Sciatic nerve (tissue), 2 donors: ENCODE results near the gene INPP5A. TPM values are rescaled to one million over a fixed set of nuclear protein-coding genes. Genes with fewer than 3 reads are reported as not detected.
"Not testable (repeated sequence)": the region's sequence is repeated elsewhere in the genome, so short reads cannot be mapped to it uniquely, and the experiment has no call there.

ENCODE experiments used
- ATAC-seq: fragments of 200-7000 bp; cut with Tn5 transposase; one replicate; pipeline ENCODE4 v1.9.1; 2020; ENCODE audit warnings: mild to moderate bottlenecking, moderate library complexity
- DNase-seq: peaks from one replicate; pipeline ENCODE4 v3.0.0-alpha.2; 2020; ENCODE audit warnings: low spot score
- intact Hi-C: fragments of 100-400 bp; cut with DNase I; formaldehyde crosslinking; loops from one replicate; pipeline ENCODE4 v1.14.2; 2022
- total RNA-seq: library from RNA; stranded (reverse); fragmentation: NEBNext Ultra II Directional; extraction: Animal tissue kit (Norgen Biotek cat#: 25700); gene quantifications from one replicate; pipeline ENCODE4 v1.2.1, GENCODE V29; 2021
- donor health status: DM: no; HTN: no; CAD: no.
- donor health status: DM: no; HTN: no; CAD: no.

The INPP5A gene
- total RNA-seq, 1 donor from 2014 or later = 54.3 TPM

DNA sequence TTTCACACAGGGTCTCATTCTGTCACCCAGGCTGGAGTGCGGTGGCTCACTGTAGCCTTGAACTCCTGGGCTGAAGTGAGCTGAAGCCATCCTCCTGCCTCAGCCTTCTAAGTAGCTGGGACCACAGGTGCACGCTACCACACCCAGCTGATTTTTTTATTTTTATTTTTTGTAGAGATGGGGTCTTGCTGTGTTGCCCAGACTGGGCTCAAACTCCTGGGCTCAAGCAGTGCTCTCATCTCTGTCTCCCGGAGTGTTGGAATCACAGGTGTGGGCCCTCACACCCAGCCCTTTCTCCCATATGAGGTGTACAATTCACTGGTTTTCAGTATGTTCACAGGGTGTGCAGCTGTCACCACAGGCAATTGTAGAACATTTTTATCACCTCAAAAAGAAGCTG lies 5.2 kb downstream of the INPP5A start:
- no peak for ATAC-seq
- intact Hi-C loops = no loop called here

DNA sequence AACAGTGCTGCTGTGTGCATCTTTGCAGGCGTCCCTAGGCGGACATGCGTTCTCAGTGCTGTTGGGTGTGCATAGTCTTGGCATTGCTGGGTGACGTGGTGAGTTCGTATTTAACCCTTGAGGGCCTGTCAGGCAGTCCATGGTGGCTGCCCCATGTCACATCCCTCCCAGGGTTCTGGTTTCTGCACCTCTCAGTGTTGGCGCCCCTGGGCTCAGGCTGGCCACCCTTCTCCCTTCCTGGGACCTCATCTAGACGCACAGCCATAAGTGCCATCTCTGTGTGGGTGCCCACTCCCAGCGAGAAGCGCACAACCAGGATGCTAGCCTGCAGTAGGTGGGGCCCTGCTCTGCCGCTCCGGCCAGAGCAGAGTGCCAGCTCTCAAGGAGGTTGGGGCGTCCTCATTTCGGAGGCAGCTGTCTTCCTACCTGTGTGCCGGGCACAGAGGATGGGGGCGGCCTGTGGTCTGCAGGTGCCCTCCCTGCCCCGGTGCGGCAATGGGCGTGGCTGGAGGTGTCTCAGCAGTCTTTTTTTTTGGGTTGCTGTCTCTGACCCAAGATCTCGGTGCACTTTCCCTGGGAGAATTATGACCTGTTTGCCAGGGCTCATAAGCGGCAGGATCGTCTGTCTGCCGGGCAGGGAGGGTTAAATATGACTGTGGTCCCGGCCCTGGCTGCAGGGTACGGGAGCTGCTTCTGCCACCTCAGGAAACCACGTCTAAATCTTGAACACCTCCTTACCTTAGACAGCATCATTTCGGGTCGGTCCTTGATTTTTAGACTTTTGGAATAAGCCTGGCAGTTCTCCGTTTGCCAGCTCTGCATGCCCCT lies 6.5 kb downstream of the INPP5A start:
- DNase-seq (peak; percentile 51), ATAC-seq (no peak)
- intact Hi-C loops = no loop called here

More for the DNA sequence above, 5.2 kb downstream of the INPP5A start:
- DNase-seq = no peak

GRCh38 chr10:132544744-132545658 lies 7.4 kb downstream of the INPP5A start:
- no peak for ATAC-seq
- DNase-seq = peak; percentile 55
- intact Hi-C loops = no loop called here

DNA sequence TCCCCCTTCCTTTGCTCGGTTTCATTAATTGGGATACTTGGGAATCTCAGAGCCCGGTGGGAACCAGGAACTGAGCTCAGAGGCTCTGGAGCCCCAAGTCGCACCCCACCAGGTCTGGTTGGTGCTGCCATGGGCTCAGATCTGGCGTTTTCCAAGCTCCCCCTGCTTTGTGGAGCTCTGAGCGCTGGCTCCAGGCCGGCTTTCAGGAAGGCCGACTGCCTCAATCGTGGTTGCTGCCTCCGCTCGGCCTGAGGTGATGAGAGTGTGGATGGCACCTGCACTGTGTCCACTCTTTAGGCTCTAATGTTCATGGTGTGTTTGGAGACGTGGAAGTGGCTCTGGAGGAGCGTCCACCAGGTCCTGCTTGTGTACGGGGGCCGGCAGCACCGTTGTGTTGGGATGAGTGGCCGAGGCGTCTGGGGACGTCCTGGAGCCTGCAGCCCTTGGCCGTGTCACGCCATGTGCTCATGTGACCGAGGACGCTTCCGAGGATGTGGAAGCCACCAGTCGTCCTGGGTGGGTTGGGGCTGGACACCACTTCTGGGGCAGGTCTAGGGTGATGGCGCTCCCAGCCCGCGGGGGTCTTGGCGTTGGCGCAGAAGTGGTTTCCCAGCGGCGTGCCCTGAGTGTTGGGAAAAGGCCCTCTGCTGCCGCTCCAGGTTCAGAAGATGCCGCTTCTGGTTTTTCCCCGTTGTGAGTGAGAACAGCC lies 8.2 kb downstream of the INPP5A start:
- intact Hi-C loops = no loop called here
- peak; percentile 50 for DNase-seq
- no peak for ATAC-seq

DNA sequence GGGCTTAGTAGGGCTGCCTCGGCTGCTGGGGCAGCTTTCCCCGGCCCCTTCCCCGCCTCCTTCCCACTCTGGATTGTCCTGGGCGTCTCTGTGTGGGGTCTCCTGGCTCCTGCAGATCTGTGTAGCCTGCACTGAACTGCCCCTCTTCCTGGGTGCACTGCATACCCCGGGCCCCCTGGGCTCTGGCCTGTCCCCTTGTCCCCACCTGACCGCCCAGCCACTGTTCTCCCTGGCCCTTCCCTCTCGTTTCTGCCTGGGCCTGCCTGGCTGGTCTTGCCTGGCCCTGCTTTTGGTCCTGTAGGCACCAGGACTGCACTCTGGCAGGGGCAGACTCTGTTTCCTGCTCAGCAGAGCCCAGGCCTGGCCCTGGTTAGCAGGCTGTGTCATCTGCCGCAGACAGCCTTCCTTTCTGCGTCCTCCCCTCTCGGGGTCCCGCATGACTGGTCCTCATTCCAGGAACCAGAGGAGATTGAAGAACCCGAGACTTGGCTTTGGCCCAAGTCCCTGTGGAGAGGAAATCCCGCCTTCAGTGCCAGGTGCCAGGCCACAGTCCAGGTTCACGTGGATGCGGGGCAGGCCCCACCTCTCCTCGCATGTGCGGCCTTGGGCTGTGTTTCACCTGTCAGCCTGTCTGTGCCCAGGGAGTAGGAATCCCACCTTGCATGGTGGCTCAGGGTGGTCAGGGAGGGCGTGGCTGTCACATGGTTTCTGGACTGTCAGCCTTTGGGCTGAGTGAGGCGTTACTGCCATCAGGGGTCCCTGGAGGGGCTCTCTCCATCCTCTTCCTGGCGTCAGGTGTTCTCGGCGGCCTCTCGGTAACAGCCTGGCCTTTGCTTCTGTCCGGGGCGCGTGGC lies 9.2 kb downstream of the INPP5A start:
- no peak for ATAC-seq
- DNase-seq = peak; percentile 58
- intact Hi-C loops = no loop called here

- ATAC-seq = no peak
- peak; percentile 53 for DNase-seq
- intact Hi-C loops = no loop called here
Observed at GRCh38 chr10:132547421-132547861, 9.9 kb downstream of the INPP5A start.

GRCh38 chr10:132548106-132548823 lies 10.7 kb downstream of the INPP5A start:
- DNase-seq (peak; percentile 55), ATAC-seq (no peak)
- intact Hi-C loops = no loop called here

- ATAC-seq = no peak
- intact Hi-C loops = no loop called here
- peak; percentile 47 for DNase-seq
Observed at GRCh38 chr10:132548869-132549268, 11.3 kb downstream of the INPP5A start.

- intact Hi-C loops = no loop called here
- ATAC-seq (no peak), DNase-seq (peak; percentile 51)
Observed at GRCh38 chr10:132549371-132549770, 11.8 kb downstream of the INPP5A start.

DNA sequence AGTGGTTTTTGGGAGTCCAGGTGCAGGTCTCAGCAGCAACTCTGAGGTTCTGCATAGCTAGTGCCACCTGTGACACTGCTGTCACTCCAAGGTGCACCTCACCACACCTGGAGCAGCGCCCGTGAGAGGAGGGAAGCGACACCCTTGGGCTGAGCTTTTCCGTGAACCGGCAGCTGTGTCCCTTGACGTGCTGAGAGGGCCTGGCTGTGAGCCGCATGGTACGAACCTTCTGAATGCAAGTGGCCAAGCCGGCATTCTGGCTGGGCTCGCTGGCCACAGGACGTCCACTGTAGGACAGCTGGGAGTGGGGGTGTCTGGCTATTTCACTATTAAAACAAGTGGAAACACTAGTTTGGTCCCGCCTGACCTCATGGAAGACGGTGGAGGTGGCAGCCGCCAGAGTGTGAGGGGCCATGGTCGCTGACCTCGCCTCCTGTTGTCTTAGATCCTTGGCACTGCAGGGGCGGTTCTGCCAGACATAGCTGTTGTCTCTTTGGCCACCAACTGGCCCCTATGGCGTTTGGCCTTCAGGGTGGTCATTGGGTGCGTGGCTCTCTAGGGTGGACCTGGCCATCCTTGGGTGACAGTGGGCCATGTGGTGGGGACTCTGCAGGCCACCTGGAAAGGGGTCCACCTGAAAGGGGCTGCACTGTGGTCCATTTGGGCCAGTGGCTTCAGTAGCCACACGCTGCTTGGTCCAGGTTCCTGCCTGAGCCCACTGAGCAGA lies 12.9 kb downstream of the INPP5A start:
- no peak for ATAC-seq
- intact Hi-C loops = no loop called here
- DNase-seq = peak; percentile 57

- DNase-seq (peak; percentile 39), ATAC-seq (no peak)
Observed at GRCh38 chr10:132551093-132551807, 13.7 kb downstream of the INPP5A start.

GRCh38 chr10:132551808-132552130 lies 14.2 kb downstream of the INPP5A start:
- peak; percentile 47 for DNase-seq
- no peak for ATAC-seq
- intact Hi-C loops = no loop called here

More at GRCh38 chr10:132551093-132551807, 13.7 kb downstream of the INPP5A start:
- intact Hi-C loops = no loop called here

GRCh38 chr10:132552635-132553034 lies 15.0 kb downstream of the INPP5A start:
- intact Hi-C loops = not testable (repeated sequence)

DNA sequence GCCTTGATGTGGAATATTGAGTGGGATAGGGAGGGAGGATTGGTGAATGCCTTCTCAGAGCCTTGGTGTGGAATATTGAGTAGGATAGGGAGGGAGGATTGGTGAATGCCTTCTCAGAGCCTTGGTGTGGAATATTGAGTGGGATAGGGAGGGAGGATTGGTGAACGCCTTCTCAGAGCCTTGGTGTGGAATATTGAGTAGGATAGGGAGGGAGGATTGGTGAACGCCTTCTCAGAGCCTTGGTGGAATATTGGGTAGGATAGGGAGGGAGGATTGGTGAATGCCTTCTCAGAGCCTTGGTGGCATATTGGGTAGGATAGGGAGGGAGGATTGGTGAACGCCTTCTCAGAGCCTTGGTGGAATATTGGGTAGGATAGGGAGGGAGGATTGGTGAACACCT lies 16.0 kb downstream of the INPP5A start:
- intact Hi-C loops, DNase-seq, ATAC-seq: not testable (repeated sequence)

More at GRCh38 chr10:132552635-132553034, 15.0 kb downstream of the INPP5A start:
- not testable (repeated sequence) for DNase-seq, ATAC-seq

- DNase-seq = peak; percentile 37
- no peak for ATAC-seq
- intact Hi-C loops = no loop called here
Observed at GRCh38 chr10:132554053-132554990, 16.7 kb downstream of the INPP5A start.
